Amygdala (tissue), 56 donors: Measurements from ENCODE around the gene DYNLT2.

Source experiments
- DNase-seq, 56 donors: peaks; one replicate each; lab custom pipeline; 2025; lab: John Stamatoyannopoulos, UW

The DYNLT2 gene

GRCh38 chr6:169738976-169739529 is 12.3 kb downstream of the DYNLT2 start:
- DNase-seq: no peak

DNA sequence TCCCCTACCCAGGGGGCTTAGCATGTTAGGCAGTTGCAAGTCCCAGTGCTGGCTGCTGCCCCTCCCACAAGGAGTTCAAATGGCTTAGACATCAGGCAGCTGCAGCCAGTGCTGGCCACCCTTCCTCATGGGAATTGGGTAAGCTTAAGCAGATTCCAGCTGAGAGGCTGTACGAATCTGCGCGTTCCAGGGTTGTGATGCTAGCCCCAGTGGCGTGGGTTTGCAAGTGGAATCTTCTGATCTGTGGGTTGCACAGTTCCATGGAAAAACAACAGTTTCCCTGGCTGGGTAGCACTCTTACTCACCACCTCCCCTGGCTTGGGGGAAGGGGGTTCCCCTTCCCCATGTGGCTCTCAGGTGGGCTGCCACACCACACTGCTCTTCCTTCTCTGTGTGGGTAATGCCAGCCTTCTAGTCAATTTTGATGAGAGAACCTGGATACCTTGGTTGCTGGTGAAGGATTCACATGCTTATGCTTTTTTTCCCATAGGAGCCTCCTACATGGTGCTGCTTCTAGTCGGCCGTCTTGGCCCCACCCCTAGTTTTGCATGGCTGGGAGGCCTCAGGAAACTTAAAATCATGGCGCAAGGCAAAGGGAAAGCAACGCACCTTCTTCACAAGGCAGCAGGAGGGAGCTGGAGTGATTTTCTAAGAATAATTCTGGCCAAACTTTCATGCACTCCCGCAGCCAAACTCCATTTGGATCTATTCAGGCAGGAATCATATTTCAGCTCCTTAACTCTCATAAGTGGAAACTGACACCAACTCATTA is 13.0 kb downstream of the DYNLT2 start:
- DNase-seq: no peak

DNA sequence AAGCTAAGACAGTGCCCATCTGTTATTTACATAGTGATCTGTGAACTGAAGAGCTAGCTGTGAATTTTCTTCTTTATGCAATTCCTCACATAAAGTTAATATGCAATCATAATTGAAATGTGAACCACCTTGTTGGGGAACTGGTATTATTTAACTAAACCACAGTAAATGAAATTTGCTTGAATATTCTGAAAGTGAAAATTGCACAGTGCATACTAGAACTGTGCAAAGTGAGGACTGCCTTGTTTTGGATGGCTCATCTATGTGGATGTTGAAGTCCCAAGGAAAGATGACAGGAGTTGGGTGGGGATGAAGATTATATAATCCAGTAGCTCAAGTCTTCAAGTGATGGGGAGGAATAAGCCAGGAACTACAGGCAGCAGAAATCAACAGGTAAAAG is 21.4 kb downstream of the DYNLT2 start:
- DNase-seq: no peak

GRCh38 chr6:169726963-169727362 is 24.4 kb downstream of the DYNLT2 start:
- DNase-seq: no peak

DNA sequence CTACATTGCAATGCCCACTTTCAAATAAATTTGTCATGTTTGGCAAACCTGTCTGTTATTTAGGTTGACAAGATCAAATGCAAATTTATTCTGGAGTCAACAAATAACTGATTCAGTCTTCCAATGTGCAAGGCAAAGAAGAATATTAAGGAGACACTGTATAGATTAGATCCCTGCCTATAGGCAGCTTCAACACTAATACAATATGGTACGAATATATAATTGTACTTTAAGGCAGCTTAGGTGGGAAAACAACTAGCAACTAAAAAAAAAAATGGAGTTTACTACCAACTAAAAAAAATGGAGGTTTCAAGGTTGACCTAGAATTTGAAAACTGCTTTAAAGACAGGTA is 25.3 kb downstream of the DYNLT2 start:
- DNase-seq: no peak

DNA sequence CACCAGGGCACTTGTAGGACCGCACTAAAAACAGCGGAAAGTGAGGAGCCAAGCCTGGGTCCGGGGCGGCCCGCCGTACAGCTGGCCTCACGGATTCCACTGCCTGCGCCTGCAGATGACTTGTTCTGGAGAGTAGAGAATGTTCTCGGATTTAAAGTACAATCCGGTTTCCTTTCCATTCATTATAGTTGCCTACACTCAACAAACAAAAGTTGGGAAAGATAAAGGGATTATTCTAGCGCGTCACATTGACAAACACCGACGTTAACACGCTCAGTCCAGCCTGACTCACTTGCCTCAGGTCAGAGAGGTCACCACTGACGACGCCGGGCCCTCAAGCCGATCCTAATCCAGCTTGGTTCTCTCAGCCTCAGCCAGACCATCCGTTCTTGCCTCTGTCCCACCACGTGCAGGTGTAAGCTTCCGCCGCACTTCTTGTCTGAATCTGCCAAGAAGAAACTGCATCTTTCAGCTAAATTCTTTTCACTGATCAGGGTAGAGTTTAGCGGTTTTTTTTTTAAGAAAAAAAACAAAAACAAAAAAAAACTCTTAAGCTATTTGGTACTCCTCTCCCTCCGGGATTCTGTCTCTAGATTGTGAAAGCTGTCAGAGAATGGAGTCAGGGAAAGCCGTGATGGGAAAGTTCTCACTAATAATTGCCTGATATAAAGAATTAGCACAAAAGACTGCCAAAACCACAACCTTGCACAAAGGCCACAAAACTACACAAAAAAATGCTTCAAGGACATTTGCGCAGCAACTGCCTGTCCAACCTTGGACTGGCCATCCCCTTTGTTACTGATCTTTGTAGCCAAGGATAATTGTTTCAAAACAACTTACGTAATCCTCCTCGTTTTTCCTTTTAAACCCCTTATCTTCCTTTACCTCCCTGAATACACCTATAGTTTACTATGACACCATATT is 26.0 kb downstream of the DYNLT2 start:
- peak in 19 of 56 donors; percentile 6 to 47 (median 32) for DNase-seq

- DNase-seq: peak in 43 of 56 donors; percentile 9 to 80 (median 58)
Observed at GRCh38 chr6:169724494-169725124, 26.8 kb downstream of the DYNLT2 start, which contains the start of gene PHF10. Gene PHF10, minus strand, starts transcription at chr6:169724500. Its CDS starts 569 bp downstream, at chr6:169723931.

DNA sequence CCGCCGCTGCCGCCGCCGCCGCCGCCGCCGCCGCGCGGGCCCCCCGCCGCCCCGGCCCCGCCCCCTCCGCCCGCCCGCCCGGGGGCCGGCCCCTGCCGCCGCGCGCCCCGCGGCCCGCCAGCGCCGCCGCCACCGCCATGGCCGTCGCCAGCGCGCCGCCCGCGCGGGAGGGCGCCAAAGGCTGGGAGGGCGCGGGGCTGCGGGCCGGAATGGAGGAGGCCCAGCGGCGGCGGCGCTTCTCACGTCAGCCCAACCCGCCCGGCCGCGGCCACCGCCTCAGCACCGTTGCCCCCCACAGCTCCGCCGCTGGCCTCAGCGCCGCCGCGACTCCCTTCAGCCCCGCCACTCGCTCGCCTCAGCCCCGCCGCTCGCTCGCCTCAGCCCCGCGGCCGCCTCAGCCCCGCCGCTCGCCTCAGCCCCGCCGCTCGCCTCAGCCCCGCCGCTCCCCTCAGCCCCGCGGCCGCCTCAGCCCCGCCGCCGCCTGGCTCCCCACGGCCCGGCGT is 27.3 kb downstream of the DYNLT2 start:
- DNase-seq: peak in 11 of 56 donors; percentile 15 to 63 (median 51)

DNA sequence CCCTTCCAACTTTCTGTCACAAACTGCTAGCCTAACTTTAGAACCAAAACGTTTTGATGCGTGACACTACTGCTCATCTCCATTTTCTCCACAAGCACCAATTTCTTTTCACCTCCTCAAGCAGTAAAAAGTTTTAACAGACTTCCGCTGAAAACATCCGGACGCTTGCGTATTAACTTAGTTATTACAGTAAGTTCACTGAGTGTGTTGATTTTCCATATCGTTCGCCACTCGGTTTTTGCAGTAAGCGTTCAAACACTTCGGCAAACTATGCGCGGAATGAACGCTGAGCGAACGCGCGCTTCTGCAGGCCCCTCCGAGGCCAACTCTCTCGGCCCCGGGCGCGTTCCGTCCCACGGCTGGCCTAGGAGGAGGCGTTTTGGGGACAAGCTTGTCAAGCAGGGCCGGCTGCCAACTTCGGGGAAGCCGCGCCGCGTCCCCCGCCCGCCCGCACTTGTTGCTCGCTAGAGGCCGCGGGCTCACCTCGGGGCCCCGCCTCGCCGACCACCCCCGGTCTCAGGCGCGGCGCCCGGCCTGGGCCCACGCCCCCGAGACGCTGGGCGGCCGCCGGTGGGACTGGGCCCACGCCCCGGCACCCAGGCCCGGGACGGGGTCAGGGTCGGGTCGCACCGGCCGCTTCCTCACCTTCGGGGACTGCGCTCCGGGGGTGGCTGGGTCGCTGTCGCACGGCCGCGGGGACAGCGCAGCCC is 28.0 kb downstream of the DYNLT2 start:
- peak in 47 of 56 donors; percentile 12 to 81 (median 51) for DNase-seq

DNA sequence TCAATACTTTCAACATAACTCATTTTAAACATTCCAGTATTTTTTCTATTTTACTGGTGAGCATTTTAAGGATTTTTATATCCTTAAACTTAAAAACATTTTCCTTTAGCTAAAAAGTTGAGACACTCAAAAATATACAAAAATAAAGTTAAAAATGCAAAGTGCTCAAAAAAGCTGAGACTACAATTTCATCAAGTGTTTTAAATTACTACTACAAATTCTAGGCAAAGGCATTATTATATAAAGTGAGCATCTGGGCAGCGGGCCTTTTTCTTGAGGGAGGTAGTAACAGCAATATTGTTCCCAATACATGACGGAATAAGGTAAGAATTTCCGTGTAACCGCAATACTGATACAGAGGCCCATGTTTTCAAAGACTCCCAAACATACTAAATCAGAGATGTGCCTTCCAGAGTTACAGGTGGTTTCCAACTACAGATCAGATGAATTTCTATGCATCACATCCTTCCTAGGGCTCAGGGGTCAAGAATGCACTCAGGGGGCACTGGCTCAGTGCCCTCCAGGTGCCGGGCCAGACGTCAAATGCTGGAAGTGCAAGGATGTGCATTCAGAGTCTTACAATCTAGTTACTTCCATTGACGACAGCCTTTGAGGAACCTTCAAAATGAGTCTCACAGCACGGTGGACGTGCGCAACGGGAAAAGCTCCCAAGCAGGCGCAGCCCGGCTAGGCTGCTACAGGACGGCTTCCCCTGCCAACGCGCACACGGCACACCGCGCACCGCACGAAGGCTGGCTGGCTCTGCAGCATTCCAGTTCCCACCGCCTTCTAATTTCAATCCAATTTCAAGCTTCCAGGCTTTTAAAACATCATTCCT is 28.8 kb downstream of the DYNLT2 start:
- DNase-seq: peak in 18 of 56 donors; percentile 8 to 51 (median 23)

GRCh38 chr6:169720207-169720855 is 31.0 kb downstream of the DYNLT2 start:
- no peak for DNase-seq

DNA sequence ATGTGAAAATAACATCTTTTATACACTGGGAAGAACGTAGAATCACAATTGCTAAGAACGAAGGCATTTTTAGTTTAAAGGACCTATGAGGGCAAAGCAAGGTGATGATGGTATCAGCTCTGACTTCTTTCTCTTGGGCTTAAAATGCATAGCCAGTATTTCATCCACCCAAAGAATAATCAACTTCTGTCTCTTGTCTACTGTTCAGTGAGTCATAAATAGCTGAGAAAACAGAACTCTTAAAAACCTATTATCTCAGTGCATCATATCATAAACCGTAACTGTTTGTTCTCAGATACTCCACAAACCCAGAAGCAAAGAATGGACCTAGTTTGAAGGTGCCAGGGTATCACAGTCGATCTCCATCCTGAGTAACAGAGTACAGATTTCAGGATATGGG is 32.3 kb downstream of the DYNLT2 start:
- DNase-seq: no peak

DNA sequence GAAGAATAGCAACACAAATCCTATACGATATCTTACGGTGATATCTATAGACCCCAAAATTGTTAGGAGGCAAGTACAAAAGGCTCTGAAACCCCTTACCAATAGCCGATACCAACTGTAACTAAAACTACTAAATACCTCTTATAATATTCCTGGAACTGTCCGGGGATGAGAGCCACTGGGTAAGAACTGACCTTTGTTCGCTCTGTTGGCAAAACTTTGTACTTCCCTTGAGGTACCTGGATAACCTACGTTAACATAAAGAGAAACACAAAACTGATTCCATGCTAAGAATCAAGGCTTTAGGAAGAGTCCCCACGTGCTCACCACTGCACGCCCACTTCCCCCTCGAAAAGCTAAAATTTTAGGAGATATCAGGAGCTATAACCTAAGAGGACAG is 36.8 kb downstream of the DYNLT2 start:
- no peak for DNase-seq

DNA sequence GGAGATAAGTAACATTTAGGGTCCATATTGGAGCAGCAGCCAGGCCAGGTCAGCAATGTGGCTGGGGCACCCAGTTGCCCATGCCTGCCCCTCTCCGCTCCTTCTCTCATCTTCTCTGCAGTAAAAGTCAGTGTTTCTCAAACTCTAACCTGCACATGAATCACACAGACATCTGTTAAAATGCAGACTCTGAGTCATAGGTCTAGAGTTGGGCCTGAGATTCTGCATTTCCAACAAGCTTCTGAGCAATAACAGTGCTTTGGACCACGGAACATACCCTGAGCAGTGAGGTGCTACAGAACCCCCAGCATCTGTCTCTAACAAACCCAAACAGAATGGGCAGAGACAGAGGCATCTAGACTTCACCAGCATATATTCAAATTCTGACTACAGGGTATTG is 37.2 kb downstream of the DYNLT2 start:
- DNase-seq: no peak

GRCh38 chr6:169710009-169710408 is 41.4 kb downstream of the DYNLT2 start:
- DNase-seq: no peak

DNA sequence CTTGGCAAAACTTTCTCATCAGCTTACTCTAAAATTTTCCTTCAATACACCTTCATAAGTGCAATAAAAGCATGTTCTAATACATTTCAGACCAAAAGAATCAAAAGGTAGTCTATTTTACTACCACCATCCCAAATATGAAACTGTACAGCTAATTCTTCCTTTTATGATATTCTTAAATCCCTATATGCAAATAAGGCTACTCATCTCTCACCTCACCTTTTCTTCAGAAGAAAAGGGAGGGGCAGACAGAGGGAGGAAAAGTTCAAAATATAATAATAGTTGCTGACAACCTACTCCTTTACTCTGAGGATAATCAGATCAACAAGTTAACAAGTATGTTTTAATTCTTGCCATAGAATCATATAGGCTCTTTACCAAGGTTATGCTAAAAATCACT is 42.1 kb downstream of the DYNLT2 start:
- DNase-seq: no peak

GRCh38 chr6:169707772-169708171 is 43.6 kb downstream of the DYNLT2 start:
- no peak for DNase-seq

DNA sequence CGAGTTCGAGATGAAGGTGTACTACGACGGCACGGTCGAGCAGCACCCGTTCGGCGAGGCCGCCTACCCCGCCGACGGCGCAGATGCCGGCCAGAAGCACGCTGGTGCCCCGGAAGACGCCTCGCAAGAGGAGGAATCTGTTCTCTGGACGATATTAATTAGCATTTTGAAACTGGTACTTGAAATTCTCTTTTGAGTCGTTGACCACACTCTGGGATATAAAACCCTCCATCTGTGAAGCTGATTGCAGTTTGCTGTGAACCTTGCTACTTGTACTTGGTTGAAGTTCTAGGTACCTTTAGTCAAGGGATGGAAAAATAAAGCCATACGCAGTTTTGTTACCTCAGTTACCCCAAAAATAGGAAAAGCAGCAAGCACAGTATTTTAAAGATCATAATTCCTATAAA is 48.5 kb downstream of the DYNLT2 start:
- no peak for DNase-seq
